HG03108 (cell line): ENCODE data around the gene UBE2K.
A peak's percentile ranks its signal among the peaks of the same experiment; 100 is the strongest.
"Not testable (repeated sequence)": the region's sequence is repeated elsewhere in the genome, so short reads cannot be mapped to it uniquely, and the experiment has no call there.

Experiments used
- ATAC-seq: cut with Tn5 transposase; IDR thresholded peaks from one replicate; pipeline ENCODE4 v1.9.1; 2021; ENCODE audit warnings: moderate library complexity; ENCODE audit not compliant: unreplicated experiment

The UBE2K gene, protein sequence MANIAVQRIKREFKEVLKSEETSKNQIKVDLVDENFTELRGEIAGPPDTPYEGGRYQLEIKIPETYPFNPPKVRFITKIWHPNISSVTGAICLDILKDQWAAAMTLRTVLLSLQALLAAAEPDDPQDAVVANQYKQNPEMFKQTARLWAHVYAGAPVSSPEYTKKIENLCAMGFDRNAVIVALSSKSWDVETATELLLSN

DNA sequence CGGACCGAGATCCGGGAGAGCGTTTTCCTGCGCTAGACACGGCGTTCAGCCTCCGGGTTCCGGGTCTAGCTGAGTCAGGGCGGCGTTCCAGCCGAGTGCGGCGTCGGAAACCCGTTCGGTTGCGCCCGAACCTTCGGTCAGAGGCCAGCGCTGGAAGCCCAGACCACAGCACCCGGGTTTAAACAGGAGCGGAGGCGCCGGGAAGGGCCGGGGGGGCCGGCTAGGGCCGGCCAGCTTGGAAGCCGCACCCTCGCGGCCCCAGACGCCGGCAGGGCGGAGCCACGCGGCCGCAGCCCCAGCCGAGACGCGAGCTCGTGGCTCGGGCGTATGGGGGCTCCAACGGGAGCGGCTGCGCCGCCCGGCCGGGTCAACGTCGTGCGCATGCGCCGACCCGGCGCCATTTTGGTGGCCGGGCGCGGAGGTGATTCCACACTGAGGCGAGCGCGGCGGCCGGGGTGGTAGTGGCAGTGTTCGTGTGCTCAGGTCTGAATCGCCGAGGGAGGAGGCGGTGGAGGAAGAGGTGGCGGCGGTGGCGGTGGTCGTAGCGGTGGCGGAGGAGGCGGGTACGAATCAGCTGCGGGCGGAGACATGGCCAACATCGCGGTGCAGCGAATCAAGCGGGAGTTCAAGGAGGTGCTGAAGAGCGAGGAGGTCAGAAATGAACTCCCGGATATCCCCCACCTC, at the start of gene UBE2K:
Gene UBE2K (plus strand): TSS at position 397 of the 684 bp plus-strand sequence. CDS start 192 bp downstream, at position 589.
- ATAC-seq = peak; percentile 80

DNA sequence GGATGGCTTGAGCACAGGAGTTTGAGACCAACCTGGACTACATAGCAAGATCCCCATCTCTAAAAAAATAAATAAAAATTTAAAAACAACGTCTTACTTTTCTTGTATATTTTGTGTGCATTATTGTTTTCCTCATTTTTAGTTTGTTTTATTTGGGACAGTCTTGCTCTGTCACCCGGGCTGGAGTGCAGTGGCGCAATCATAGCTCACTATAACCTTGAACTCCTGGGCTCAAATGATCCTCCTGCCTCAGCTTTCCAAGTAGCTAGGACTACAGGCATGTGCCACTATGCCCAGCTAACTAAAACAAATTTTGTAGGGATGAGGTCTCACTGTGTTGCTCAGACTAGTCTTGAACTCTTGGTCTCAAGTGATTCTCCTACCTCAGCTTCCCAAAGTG, 49.7 kb upstream of the UBE2K start:
- ATAC-seq = no peak

GRCh38 chr4:39648827-39649558, 48.9 kb upstream of the UBE2K start:
- no peak for ATAC-seq

GRCh38 chr4:39649639-39650265, 48.2 kb upstream of the UBE2K start:
- ATAC-seq = no peak

- ATAC-seq = not testable (repeated sequence)
Observed at GRCh38 chr4:39651586-39651985, 46.4 kb upstream of the UBE2K start.

DNA sequence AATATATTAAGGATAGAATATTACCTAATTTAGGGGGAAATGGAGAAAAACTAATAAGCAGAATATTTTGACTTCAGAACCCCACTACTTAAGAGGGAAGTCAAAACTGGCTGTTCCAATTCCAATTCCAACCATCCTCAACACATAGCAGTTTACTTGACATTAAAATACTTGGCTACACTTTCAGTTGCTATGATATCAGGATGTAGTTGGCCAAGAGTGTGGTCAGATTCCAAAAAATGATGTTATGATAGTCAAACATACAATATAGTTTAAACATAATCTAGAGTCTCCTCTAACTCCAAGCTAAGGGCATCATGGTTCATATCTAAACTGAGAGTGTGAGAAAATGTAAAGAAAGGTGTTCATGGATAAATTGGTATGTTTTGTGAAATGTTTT, 42.7 kb upstream of the UBE2K start:
- no peak for ATAC-seq

DNA sequence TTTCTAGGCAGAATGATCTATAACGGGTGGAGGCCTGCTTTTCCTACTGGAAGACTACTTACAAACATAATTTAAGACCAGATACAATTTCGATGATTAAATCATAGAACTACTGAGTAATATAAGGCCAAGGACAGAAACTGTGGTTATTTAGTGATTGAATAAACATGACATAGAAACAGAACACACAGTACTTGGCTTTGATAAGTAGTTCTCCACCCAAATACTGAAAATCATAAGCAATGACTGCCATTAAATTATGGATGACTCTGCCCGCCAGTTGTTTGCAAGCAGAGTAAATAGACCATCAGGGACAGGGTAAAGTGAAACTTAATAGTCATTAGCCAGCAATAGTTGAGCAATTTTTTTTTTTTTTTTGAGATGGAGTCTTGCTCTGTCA, 42.1 kb upstream of the UBE2K start:
- no peak for ATAC-seq

DNA sequence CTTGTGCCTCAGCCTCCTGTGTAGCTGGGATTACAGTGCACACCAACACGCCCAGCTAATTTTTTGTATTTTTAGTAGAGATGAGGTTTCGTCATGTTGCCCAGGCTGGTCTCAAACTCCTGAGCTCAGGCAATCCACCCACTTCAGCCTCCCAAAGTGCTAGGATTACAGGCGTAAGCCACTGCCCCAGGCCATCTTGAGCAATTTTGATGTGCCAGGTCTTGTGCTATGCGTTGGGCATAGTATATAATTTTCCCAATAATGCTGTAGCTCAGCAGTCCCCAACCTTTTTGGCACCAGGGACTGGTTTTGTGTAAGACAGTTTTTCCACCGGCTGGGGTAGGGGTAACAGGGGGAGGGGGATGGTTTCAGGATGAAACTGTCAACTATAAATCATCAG, 41.3 kb upstream of the UBE2K start:
- ATAC-seq = not testable (repeated sequence)

- ATAC-seq = peak; percentile 73
Observed at GRCh38 chr4:39657465-39657864, 40.5 kb upstream of the UBE2K start.

DNA sequence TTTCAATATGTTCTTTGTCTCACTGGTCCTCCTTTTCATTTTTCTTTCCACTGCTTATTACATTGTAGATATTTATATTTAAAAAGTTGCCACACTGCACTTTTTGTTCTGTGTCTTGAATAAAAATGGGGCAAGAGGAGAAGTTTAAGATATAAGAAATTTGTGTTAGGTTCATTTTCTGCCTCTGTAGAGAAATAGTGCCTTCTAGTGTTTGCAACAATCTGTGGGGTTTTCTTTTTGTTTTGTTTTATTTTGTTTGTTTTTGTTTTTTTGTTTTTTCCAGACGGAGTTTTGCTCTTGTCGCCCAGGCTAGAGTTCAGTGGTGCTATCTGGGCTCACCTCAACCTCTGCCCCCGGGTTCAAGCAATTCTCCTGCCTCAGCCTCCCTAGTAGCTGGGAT, 39.2 kb upstream of the UBE2K start:
- ATAC-seq = no peak

DNA sequence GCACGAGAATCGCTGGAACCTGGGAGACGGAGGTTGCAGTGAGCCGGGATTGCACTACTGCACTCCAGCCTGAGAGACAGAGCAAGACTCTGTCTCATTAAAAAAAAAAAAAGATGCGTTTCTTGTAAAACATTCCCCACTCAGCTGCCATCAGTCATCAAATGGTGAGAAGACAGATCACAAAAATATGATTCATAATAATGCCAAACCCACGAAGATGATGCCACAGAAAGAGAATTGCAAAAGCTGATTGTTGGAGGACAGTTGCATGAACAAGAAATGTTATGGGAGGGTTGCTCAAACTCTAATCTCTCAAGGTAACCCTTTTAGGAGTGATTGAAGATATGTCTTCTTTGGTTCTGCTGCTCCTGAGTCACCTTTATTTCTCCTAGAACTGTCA, 37.9 kb upstream of the UBE2K start:
- no peak for ATAC-seq

DNA sequence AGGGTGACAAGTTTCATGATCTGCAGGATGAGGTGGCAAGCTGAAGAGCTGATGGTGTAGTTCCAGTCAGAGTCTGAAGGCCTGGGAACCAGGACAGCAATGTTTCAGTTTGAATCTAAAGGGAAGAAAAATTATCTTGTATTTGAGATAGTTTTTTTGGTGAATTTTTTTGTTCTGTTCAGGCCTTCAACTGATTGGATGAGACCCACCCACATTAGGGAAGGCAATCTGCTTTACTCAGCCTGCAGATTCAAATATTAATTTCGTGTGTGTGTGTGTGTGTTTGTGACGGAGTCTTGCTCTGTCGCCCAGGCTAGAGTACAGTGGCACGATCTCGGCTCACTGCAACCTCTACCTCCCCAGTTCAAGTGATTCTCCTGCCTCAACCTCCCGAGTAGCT, 37.2 kb upstream of the UBE2K start:
- no peak for ATAC-seq

DNA sequence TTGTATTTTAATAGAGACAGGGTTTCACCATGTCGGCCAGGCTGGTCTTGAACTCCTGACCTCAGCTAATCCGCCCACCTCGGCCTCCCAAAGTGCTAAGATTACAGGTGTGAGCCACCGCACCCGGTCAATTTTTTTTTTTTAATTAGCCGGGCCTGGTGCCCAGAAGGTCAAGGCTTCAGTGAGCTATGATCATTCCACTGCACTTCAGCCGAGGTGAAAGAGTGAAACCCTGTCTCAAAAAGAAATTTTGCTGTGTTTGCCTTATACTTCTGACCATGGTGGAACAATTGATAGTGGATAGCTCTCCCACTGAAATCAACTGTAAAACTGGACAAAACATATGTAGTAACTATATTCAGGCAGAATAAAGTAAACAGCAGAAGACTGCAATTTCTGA, 35.3 kb upstream of the UBE2K start:
- no peak for ATAC-seq

DNA sequence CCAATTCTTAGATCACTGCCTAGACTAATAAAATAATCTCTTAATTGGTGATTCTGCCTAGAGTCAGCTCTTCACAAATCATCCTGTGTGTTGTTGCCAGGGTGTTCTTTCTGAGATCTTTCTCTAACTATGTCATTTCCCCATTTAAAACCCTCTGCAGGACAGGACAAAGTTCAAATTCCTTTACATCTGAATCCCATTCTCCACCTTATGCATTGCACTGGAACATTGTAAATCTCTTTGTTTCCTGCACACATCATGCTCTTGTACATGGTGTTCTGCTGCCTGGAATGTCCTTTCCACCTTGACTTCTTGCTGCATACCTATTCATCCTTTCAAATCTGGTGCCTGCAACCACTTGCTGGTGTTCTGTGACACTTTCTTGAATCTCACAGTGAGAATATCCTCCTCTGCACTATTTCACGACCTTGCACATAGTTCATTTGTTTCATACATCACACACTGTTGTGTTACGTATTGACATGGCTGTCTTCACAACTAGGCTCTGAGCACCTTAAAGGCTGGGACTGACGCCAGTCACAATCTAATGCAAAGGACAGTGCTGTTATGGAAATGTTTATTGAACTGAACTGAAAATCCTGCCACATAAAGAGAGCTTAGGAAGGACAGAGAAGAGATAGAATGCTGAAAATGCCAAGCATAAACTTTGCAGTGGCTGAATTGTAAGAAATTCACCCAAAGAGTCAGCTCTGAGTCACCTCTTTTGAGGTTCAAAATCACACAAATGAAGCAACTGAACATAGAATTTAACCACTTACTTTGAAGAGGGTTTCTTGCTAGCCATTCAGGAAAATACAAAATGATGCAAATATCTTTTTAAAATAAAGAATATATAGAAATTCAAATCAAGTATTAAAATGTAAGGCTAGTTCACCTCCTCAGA, 32.9 kb upstream of the UBE2K start:
- ATAC-seq = no peak

GRCh38 chr4:39667706-39668105, 30.2 kb upstream of the UBE2K start:
- ATAC-seq = no peak

DNA sequence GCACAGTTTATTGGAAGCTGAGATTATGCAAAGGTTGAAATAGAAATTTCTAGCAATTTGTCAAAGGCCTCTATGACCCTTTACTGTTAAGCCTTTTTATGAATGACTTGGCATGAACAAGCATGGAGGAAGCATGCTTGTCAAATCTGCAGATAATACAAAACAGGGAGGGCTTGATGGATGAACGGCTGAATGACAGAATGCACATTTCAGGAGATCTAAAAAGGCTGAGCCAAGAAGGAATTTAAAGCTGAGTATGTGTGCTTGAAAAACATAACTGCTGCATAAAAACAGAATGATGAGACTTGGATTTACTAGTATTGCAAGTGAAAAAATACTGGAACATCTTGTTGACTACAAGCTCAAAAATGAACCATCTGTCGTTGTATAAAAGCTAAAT, 29.0 kb upstream of the UBE2K start:
- ATAC-seq = no peak

GRCh38 chr4:39670296-39670695, 27.6 kb upstream of the UBE2K start:
- not testable (repeated sequence) for ATAC-seq

GRCh38 chr4:39675681-39676080, 22.3 kb upstream of the UBE2K start:
- not testable (repeated sequence) for ATAC-seq

GRCh38 chr4:39681003-39681402, 16.9 kb upstream of the UBE2K start:
- ATAC-seq = not testable (repeated sequence)

GRCh38 chr4:39682138-39682537, 15.8 kb upstream of the UBE2K start:
- ATAC-seq = peak; percentile 74

DNA sequence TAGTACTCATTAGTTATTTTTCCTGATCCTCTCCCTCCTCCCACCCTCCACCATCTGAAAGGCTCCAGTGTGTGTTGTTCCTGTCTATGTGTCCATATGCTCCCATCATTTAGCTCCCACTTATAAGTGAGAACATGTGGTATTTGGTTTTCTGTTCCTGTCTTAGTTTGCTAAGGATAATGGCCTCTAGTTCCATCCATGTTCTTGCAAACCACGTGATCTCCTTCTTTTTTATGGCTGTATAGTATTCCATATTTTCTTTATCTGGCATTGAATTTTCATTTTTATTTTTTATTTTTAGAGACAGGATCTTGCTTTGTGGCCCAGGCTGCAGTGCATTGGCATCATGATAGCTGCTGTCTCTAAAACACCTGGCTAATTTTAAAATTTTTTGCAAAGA, 11.9 kb upstream of the UBE2K start:
- no peak for ATAC-seq
